ENCODE measurements around the gene C10orf53. TPM values are rescaled to one million over a fixed set of nuclear protein-coding genes. Genes with fewer than 3 reads are reported as not detected.

The C10orf53 gene
- total RNA-seq, 1 experiment from 2014 or later = not detected

DNA sequence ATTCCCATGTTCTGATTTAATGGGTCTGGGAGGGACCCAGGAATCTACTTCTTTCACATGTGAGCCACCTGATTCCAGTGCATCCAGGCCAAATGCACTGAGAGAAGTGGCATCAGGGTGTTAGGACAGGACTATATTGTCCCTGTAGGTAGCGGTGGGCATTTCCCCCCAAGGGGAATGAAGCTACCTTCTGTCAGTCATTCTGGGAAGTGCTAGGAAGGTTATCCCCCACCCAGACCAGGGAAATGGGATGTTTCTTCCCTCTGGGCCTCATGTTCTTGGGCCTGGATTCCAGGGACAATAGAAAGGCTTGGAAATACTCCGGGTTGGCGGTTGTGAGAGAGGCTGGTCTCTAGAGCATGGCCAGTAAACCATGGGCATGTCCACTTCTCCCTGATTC is 20.8 kb downstream of the C10orf53 start:
- Mint-ChIP-seq H3K4me1 (peaks cover 21% of the 10 kb centered on the region), H3K27me3 (ENCODE audit: low read depth) (peaks cover 56% of the 10 kb centered on the region), H3K27ac (no peak overlapping the region), H3K36me3 (peaks cover 2% of the 10 kb centered on the region; the same call in 1 of the 2 replicates), H3K9me3 (peaks cover 11% of the 10 kb centered on the region), H3K4me3 (no peak overlapping the region)
- DNase-seq (ENCODE audit: low spot score) (no peak), ATAC-seq (no peak)
- CTCF ChIA-PET = interaction anchor here (1.4 to 2.0 kb wide), 2 partner anchors 78 to 107 kb away, joined by 3 to 5 read pairs; no protein-coding TSS in a partner anchor
- POLR2A ChIA-PET = interaction anchor here (0.6 kb wide), 1 partner anchor 12 kb away, joined by 3 read pairs; no protein-coding TSS in a partner anchor
- TF ChIP-seq PRRX2 (CRISPR knock-in tag; IDR thresholded peaks at IDR 0.05) (no peak), ZNF423 (CRISPR knock-in tag; IDR thresholded peaks at IDR 0.05) (no peak)
- TF ChIP-seq, protein P1, sequence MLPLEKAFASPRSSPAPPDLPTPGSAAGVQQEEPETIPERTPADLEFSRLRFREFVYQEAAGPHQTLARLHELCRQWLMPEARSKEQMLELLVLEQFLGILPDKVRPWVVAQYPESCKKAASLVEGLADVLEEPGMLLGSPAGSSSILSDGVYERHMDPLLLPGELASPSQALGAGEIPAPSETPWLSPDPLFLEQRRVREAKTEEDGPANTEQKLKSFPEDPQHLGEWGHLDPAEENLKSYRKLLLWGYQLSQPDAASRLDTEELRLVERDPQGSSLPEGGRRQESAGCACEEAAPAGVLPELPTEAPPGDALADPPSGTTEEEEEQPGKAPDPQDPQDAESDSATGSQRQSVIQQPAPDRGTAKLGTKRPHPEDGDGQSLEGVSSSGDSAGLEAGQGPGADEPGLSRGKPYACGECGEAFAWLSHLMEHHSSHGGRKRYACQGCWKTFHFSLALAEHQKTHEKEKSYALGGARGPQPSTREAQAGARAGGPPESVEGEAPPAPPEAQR (CRISPR knock-in tag; IDR thresholded peaks at IDR 0.05) = no peak
- TF ChIP-seq, protein P2, sequence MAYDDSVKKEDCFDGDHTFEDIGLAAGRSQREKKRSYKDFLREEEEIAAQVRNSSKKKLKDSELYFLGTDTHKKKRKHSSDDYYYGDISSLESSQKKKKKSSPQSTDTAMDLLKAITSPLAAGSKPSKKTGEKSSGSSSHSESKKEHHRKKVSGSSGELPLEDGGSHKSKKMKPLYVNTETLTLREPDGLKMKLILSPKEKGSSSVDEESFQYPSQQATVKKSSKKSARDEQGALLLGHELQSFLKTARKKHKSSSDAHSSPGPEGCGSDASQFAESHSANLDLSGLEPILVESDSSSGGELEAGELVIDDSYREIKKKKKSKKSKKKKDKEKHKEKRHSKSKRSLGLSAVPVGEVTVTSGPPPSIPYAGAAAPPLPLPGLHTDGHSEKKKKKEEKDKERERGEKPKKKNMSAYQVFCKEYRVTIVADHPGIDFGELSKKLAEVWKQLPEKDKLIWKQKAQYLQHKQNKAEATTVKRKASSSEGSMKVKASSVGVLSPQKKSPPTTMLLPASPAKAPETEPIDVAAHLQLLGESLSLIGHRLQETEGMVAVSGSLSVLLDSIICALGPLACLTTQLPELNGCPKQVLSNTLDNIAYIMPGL (CRISPR knock-in tag; IDR thresholded peaks at IDR 0.05) = no peak
- TF ChIP-seq, protein P3, sequence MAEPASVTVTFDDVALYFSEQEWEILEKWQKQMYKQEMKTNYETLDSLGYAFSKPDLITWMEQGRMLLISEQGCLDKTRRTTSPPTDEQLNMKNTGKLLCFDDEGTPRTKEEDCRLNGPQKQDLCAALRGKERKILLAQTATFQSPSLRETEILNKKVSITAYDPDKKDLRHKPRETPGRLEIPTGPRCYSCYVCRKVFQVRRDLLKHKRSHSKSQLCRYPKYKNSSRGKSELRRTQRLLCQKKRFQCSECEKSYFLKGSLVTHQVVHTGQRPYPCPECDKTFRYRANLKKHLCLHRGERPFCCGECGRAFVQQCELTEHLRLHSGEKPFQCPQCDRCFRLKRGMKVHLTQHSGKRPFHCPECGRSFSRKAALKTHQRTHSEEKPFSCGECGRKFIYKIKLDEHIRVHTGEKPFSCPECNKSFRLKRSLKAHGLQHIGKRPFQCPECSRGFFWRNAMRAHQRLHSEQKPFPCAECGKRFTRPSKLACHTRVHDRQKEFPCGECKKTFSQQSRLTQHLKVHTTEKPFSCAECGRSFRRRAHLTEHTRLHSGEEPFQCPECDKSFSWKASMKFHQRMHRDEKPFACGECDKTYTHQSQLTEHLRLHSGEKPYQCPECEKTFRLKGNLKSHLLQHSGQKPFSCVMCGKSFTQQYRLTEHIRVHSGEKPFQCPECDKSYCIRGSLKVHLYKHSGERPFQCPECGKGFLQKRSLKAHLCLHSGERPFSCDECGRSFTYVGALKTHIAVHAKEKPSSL (CRISPR knock-in tag; conservative IDR thresholded peaks at IDR 0.05) = no peak

DNA sequence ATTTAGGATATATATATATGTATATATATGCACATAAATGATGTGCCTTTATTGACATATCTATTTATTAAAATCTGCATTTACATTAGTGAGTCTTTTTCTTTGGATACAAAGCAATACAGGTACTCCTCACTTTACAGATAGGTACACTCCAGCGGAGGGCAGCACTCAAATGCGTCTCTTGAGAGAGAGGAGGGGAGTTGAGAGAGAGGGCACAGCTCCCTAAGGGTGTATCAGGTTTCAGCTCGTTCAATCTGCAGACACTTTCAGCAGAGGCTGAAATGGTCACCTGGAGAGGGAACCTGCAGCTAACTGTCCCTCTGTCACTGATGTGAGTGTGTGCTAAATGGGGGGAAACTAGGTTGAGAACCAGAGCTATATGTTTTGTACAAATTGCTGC is 21.5 kb downstream of the C10orf53 start:
- Mint-ChIP-seq H3K27ac (no peak overlapping the region), H3K36me3 (peaks cover 5% of the 10 kb centered on the region; the same call in 1 of the 2 replicates), H3K27me3 (ENCODE audit: low read depth) (peaks cover 56% of the 10 kb centered on the region), H3K4me3 (no peak overlapping the region), H3K4me1 (peaks cover 21% of the 10 kb centered on the region), H3K9me3 (peaks cover 19% of the 10 kb centered on the region)
- ATAC-seq (peak; percentile 99), DNase-seq (ENCODE audit: low spot score) (peak; percentile 37)
- POLR2A ChIA-PET = interaction anchor here (0.8 to 1.2 kb wide), 2 partner anchors 9 to 11 kb away, joined by 3 read pairs; no protein-coding TSS in a partner anchor
- CTCF ChIA-PET = interaction anchor here (0.6 to 1.5 kb wide), 15 partner anchors 10 to 130 kb away, joined by 3 to 16 read pairs (median 3); no protein-coding TSS in a partner anchor
- TF ChIP-seq ZNF219 (CRISPR knock-in tag; IDR thresholded peaks at IDR 0.05; ENCODE audit: borderline replicate concordance) (no peak), ZNF671 (CRISPR knock-in tag; IDR thresholded peaks at IDR 0.05) (no peak), RORB (CRISPR knock-in tag; IDR thresholded peaks at IDR 0.05) (no peak), CREB1 (CRISPR knock-in tag; IDR thresholded peaks at IDR 0.05) (no peak), NFATC4 (CRISPR knock-in tag; IDR thresholded peaks at IDR 0.05) (no peak), NFYB (CRISPR knock-in tag; conservative IDR thresholded peaks at IDR 0.05; ENCODE audit: low read depth) (no peak), CREM (CRISPR knock-in tag; IDR thresholded peaks at IDR 0.05) (no peak), GTF2I (CRISPR knock-in tag; conservative IDR thresholded peaks at IDR 0.05) (no peak), ZNF423 (CRISPR knock-in tag; IDR thresholded peaks at IDR 0.05) (no peak), ZNF121 (CRISPR knock-in tag; IDR thresholded peaks at IDR 0.05) (no peak), ZNF232 (CRISPR knock-in tag; IDR thresholded peaks at IDR 0.05) (no peak), GABPB1 (CRISPR knock-in tag; IDR thresholded peaks at IDR 0.05) (no peak)
- TF ChIP-seq, protein P2 (CRISPR knock-in tag; IDR thresholded peaks at IDR 0.05) = no peak
- TF ChIP-seq, protein P4, sequence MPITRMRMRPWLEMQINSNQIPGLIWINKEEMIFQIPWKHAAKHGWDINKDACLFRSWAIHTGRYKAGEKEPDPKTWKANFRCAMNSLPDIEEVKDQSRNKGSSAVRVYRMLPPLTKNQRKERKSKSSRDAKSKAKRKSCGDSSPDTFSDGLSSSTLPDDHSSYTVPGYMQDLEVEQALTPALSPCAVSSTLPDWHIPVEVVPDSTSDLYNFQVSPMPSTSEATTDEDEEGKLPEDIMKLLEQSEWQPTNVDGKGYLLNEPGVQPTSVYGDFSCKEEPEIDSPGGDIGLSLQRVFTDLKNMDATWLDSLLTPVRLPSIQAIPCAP (CRISPR knock-in tag; IDR thresholded peaks at IDR 0.05) = no peak
- TF ChIP-seq, protein P5, sequence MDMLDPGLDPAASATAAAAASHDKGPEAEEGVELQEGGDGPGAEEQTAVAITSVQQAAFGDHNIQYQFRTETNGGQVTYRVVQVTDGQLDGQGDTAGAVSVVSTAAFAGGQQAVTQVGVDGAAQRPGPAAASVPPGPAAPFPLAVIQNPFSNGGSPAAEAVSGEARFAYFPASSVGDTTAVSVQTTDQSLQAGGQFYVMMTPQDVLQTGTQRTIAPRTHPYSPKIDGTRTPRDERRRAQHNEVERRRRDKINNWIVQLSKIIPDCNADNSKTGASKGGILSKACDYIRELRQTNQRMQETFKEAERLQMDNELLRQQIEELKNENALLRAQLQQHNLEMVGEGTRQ (CRISPR knock-in tag; IDR thresholded peaks at IDR 0.05) = no peak
- TF ChIP-seq, protein P6, sequence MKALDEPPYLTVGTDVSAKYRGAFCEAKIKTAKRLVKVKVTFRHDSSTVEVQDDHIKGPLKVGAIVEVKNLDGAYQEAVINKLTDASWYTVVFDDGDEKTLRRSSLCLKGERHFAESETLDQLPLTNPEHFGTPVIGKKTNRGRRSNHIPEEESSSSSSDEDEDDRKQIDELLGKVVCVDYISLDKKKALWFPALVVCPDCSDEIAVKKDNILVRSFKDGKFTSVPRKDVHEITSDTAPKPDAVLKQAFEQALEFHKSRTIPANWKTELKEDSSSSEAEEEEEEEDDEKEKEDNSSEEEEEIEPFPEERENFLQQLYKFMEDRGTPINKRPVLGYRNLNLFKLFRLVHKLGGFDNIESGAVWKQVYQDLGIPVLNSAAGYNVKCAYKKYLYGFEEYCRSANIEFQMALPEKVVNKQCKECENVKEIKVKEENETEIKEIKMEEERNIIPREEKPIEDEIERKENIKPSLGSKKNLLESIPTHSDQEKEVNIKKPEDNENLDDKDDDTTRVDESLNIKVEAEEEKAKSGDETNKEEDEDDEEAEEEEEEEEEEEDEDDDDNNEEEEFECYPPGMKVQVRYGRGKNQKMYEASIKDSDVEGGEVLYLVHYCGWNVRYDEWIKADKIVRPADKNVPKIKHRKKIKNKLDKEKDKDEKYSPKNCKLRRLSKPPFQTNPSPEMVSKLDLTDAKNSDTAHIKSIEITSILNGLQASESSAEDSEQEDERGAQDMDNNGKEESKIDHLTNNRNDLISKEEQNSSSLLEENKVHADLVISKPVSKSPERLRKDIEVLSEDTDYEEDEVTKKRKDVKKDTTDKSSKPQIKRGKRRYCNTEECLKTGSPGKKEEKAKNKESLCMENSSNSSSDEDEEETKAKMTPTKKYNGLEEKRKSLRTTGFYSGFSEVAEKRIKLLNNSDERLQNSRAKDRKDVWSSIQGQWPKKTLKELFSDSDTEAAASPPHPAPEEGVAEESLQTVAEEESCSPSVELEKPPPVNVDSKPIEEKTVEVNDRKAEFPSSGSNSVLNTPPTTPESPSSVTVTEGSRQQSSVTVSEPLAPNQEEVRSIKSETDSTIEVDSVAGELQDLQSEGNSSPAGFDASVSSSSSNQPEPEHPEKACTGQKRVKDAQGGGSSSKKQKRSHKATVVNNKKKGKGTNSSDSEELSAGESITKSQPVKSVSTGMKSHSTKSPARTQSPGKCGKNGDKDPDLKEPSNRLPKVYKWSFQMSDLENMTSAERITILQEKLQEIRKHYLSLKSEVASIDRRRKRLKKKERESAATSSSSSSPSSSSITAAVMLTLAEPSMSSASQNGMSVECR (CRISPR knock-in tag; IDR thresholded peaks at IDR 0.05; ENCODE audit: borderline replicate concordance) = no peak

Data from WTC11 (cell line).